NOMO-1 treated with DMSO at 0.1 percent for 48 hours (cell line): ENCODE data around the gene DPP6.

Source experiments
- DNase-seq: peaks from one replicate; lab custom pipeline; 2025; ENCODE audit not compliant: unreplicated experiment; lab: John Stamatoyannopoulos, UW

The DPP6 gene

DNA sequence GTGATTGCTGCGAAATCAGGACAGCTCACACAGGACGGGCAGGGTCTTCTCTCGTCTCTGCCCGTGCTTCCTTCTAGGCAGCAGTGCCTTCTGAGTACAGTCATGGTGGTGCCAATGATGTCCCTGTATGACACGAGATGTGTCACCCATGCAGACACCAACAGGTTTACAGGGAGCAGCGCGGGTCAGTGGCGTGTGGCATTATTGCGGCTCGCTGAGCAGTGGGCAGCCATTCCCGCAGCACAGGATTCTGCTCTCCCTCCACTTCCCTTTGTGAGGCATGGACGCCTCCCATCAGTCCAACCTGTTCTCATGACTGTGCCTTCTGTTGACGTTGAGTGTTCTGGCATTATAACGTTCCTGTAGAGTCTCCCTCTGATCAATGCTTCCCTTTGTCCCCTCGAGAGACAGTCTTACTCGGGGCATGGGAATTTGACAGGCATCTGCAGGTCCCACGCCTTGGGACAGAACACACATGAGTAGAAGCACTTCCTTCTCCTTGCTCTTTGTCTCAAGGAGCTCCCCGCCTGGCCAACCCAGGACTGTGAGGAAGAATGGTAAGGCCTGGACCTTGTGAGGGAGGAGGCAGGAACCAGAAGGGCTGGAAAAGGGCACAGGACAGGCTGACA is 731.2 kb downstream of the DPP6 start:
- DNase-seq, result no peak

DNA sequence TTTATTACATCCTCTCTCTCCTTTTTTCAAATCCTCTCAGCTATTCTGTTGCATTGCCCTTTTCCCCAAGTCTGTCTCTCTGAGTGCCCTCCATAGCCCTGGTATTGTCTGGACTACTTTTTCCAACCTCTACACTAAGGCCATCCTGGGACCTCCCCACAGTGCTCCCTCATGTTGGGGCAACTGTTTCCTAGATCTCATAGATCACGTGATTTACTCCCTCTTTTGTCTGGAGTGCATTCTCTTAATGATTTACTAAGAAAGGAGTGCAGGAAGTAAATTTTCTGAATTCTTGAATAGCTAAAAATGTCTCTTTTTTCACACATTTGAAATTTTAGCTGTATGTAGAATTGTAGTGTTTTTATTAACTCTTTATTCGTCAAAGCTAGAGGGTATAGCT is 733.7 kb downstream of the DPP6 start:
- DNase-seq, result no peak

DNA sequence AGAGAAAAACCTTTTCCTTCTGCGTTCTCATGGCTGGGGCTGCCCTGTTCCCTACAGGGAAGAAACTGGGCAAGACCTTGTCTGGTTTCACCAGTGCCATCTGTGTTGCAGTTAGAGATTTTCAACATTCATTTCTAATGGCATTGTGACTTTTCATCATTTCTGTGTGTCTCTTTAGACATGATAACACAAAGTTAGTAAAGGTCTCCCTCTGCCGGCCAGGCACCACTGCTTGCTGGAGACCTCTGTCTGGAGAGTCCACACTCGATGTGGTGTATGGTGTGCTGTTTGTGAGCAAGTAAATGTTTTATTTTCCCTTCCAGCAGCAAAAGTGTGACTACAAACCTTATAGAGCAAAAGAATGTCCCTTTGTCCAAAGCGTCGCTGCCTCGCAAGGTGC is 737.2 kb downstream of the DPP6 start:
- no peak for DNase-seq

GRCh38 chr7:154791611-154792010 is 739.4 kb downstream of the DPP6 start:
- no peak for DNase-seq

GRCh38 chr7:154792436-154793055 is 740.3 kb downstream of the DPP6 start:
- no peak for DNase-seq

- no peak for DNase-seq
Measured at GRCh38 chr7:154794147-154794780, 742.1 kb downstream of the DPP6 start.

DNA sequence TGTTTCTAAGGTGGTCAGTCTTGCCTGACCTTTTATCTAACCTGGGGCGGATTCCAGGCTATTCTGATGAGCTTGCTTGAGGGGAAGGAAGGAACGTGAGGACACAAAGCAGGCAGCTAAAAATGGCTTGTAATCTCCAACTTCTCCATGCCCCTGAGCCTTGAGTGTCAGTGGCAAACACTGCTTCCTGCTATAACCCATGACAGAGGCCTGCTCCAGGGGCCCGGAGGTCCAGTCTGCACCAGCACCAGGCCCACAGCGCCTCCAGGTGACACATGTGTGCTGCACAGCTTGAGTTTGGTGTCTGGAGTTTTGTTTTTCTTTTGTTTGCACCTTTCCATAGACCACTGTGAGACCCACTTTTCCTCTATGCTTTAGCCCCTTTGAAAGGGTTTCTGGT is 742.8 kb downstream of the DPP6 start:
- DNase-seq, result no peak

DNA sequence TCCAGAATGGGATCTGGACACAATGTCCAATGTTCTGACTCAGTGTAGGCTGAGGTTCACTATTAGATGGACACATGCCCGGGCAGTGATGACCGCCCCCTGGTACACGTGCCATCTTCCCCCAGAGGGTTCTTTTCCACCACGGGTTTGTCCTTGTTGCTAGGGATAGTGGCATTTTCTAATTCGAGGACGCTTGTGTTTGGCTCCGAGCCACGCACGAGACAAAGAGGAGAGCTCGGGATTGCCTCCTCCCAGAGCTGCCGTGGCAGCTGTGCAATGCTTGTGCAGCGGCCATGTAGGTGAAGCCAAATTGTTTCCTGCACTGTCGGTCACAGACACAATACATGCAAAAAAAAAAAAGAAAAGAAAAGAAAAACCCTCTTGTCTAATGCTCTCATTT is 743.2 kb downstream of the DPP6 start:
- no peak for DNase-seq

- DNase-seq, result no peak
Measured at GRCh38 chr7:154804449-154804848, 752.3 kb downstream of the DPP6 start.

DNA sequence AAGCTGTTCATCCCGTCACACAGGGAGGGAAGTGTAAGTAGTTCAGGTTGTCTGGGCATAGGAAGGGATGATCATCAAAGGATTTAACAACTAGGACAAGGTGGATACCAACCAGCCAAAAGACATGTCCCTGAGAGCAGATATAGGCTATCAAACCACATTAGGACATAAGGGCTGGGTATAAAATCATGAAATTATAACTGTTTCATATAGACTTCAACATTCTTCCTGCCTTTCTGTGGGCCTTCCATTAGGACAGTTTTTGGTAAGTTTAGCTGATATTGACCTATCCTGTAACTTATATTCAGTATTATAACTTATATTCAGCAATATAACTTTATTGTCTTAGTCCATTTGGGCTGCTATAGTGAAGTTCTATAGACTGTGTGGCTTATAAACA is 759.8 kb downstream of the DPP6 start:
- DNase-seq, result no peak

GRCh38 chr7:154817224-154817896 is 765.2 kb downstream of the DPP6 start:
- no peak for DNase-seq

DNA sequence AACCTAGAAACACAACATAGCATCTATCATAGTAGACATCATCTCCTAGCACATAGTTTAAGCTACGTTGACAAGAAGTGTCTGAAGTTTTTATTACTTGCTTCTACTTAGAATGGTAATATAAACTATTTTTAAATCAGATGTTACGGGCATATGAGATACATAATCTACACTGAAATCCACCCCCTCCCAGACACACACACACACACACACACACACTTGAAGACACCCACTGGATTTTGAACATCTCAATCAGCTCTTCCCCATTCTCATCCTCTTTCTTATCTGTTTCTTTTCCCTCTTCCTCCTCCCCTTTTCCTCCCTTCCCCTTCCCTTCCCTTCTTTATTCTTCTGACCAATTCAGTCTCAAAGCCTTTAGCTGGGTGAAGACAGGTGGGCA is 774.8 kb downstream of the DPP6 start:
- DNase-seq, result no peak

DNA sequence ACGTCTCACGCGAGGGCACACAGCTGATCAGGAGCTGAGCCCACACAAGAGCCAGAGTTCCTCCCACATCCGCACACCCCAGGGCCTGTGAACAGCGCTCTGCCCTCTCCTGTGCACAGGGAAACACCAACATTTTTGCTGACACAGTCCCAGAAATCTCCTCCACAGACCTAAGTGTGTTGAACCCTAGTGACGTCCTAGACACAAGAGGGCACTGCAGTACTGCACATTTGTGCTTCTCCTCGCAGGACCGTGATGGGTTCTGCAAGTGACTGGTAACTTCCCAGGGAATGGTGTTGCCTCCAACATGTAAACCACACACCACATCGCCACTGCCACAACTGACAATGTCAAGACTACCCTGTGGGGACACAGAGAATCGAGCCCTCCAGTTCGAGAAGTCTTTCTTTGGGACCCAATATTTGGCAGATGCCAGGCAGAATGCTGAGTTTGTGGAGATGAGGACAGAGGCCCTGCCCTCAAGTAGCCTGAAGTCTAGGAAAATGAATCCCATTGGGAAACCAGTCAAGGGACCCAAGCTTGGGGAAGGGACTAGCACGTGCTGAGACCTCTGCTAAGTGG is 780.5 kb downstream of the DPP6 start:
- DNase-seq, result no peak

DNA sequence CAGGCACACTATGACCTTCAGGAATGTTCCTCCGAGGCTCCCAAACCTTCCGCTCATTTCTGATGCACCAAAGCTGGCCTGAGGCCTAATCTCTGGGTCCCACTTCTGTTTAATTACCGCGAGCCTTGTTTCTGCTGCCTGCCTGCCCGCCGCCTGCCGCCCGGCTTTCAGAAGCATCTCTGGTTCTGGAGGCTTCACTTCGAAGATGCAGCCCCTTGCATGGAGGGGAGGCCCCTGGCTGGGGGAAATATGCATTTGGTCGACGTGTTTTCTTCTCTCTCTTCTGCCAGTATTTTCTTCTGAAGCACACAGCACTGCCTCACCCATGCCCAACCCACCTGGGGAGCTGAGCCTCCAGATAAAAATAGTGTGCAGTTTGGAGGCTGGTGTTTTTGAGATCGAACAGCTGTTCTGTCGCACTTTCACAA is 783.8 kb downstream of the DPP6 start:
- no peak for DNase-seq

DNA sequence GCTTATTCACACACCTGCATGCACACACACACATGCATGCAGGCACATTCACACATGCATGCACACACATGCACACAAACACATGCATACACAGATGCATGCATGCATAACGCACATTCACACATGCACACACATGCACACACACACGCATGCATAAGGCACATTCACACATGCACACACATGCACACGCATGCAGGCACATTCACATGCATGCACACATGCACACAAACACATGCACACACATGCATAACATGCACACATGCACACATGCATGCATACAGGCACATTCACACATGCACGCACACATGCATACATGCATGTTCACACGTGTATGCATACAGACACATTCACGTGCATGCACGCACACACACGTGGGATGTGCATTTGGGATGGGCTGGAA is 784.9 kb downstream of the DPP6 start:
- no peak for DNase-seq

DNA sequence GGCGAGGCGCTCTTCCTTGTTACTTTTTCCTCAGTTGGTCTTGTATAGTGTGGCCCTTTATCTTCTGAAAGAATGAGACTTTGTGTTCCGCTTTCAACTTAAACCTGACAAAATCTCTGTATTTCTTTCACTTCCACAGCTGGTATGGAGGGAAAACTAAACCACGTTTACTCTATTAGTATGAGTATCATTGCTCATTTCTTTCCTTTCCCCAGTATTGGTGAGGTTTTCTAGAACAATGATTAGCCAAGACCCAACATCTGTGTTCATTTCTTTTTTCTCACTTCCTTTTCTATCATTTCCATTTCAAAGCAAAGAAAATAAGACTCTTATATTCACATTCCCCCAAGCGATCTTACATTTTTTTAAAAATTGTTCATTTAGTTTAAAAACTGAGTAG is 785.4 kb downstream of the DPP6 start:
- DNase-seq, result no peak

DNA sequence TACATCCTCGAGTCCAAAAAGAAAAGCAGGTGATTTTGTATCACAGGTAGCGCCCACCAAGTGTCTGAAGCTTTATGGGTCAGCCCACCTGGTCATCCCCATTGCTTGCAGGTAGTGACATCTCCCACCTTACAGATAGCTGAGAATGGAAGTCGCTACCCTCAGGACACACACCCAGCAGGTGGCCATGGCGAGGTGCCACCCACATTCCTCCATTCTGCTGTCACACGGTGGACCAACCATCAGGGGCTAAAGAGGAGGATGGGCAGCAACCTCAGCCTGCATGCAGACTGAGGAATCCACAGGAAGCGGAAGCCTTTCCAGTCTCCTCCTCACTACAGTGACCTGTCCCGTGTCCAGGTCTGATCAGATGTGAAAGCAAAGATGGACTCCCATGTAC is 787.9 kb downstream of the DPP6 start:
- DNase-seq, result no peak

DNA sequence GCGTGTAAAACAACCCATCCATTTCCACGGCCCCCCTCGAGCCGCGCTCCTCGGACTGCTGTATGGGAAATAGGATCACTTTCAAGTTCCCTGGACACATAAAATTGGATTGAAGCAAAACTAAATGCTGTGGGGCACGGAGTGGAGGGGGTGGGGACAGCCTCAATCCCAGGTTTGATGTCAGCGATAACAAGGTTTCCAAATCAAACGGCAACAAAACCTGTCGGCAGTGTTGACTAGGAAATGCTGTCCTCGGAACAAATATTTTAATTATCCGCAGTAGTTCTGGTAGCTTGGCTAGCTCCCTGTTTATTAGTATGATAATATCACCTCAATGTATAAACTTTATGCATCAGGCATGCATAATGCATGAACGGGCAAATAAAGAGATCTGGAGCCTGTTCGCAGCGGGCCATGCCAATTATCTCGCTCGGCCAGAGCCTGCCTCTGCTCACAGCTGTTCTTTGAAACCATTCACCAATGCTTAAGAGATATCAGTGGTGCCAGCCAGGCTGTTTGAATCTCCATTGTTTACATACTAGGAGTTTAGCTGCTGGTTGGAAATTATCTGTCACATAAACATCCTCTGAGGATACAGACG is 789.6 kb downstream of the DPP6 start:
- no peak for DNase-seq

GRCh38 chr7:154842591-154842990 is 790.4 kb downstream of the DPP6 start:
- no peak for DNase-seq

DNA sequence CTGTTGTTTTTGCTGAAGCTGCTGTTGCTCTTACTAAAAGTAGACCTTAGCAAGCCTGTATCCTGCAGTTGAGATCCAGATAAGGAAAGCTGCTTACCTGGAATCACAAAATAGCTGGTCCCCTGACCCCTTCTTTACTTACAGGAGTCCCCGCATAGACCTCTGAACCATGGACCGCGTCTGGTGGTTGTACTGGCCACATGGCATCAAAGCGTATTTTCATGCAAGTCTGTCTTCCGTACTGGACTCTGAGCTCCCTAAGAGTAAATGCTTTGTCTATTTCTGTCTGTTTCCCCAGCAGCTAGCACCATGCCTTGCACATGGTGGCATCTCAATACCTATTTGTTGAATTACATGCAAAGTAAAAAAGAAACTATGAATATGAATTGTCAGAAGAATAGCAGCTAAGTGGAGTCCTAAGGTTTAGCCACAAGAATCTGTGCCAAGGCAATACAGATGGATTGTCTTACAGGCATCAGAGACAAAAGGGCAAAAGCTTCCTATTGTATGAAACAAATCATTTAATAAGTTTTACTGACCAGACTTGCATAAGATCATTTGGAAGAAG is 791.6 kb downstream of the DPP6 start:
- no peak for DNase-seq

DNA sequence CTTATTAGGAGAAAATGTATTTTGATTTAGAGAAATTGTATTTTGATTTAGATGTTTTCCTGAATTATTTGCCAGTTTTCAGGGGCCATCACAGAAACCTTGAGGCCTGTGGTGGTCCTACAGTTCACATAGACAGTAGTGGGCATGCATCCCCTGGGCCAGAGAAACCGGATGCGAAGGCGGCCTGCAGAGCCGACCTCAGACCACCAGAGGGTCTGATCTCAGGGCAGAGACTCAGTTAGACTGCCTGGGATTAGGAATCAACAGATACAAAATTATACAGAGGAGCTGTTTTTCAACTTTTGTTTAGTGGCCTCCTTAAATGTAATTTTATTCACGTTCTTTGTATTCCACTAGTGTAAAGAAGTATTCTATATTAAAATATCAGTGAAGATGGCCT is 792.3 kb downstream of the DPP6 start:
- DNase-seq, result no peak
